LNCAP (cell line): ENCODE data around the gene CHCHD6.

Experiments
- TF ChIP-seq, protein P1 (sequence below): fragments of 450-650 bp; IDR thresholded peaks from 2 replicates; pipeline ENCODE4 v1.5.1; 2017; ENCODE audit warnings: mild to moderate bottlenecking

Gene CHCHD6

DNA sequence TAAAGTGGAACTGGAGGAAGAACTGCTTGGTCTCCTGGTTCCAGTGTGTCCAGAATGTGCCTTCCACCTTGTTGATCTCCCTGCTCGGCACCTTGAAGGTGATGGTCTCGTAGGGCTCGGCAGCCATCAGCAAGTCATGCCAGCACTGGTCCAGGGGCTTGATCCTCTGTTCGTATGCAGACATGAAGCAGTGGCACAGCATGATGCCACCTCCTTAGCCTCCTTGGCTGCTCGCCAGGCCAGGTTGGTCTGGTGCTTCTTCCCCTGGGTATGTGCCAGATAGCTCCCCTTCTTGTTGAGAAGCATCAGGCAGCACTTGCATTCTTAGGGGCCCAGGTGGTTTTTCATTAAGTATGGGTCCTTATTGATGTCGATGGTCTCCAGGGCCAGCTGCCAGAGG lies 31.3 kb upstream of the CHCHD6 start:
- TF ChIP-seq, protein P1, sequence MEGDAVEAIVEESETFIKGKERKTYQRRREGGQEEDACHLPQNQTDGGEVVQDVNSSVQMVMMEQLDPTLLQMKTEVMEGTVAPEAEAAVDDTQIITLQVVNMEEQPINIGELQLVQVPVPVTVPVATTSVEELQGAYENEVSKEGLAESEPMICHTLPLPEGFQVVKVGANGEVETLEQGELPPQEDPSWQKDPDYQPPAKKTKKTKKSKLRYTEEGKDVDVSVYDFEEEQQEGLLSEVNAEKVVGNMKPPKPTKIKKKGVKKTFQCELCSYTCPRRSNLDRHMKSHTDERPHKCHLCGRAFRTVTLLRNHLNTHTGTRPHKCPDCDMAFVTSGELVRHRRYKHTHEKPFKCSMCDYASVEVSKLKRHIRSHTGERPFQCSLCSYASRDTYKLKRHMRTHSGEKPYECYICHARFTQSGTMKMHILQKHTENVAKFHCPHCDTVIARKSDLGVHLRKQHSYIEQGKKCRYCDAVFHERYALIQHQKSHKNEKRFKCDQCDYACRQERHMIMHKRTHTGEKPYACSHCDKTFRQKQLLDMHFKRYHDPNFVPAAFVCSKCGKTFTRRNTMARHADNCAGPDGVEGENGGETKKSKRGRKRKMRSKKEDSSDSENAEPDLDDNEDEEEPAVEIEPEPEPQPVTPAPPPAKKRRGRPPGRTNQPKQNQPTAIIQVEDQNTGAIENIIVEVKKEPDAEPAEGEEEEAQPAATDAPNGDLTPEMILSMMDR, result no peak

GRCh38 chr3:126676919-126677705 lies 26.9 kb upstream of the CHCHD6 start:
- TF ChIP-seq, protein P1, result no peak

DNA sequence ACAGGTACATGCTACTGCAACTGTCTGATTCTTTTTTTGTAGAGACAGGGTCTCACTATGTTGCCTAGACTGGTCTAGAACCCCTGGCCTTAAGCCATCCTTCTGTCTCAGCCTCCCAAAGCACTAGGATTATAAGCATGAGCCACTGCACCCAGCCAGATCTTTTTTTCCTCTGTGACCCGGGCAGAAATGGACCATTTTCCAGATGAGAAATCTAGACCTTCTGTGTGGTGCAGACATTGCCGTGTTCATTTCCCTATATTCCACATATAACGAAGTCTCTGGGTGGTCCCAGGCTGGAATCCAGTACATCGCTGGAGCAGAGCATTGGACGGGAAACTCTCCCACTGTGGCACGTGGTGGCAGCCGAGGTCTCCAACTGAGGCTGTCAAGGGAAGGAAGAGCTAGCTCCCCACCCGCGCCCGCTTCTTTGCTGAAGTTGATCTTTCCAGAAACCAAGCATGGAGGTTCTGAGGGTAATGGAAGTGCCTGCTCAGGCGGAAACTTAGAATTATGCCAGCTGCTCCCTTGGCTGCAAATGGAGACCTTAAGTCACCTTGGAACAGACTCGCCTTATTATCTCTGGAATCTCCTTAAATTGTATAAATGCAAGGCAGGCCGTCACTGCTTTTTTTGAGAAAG lies 26.1 kb upstream of the CHCHD6 start:
- TF ChIP-seq, protein P1, result no peak

GRCh38 chr3:126678693-126679317 lies 25.2 kb upstream of the CHCHD6 start:
- TF ChIP-seq, protein P1, result no peak

DNA sequence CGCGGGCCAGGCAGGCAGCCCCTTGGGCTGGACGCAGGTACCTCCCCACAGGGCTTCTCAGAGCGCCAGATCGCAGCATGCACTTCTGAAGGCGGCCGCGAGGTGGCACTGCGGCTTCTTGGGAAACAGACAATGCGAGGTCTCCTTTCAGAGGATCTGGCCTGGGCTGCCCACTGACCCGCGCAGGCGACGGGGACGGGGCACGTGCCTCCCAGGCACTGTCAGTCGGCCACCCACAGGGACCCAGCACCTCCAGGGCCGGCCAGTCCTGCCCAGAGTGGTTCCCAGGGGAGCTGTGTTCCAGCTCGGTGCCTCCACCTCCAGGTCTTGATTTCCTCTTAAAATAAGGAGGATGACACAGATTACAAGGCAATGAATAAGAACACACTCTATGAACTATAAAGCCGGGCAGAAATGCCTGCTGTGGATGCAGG lies 24.7 kb upstream of the CHCHD6 start:
- TF ChIP-seq, protein P1, result peak; percentile 96

DNA sequence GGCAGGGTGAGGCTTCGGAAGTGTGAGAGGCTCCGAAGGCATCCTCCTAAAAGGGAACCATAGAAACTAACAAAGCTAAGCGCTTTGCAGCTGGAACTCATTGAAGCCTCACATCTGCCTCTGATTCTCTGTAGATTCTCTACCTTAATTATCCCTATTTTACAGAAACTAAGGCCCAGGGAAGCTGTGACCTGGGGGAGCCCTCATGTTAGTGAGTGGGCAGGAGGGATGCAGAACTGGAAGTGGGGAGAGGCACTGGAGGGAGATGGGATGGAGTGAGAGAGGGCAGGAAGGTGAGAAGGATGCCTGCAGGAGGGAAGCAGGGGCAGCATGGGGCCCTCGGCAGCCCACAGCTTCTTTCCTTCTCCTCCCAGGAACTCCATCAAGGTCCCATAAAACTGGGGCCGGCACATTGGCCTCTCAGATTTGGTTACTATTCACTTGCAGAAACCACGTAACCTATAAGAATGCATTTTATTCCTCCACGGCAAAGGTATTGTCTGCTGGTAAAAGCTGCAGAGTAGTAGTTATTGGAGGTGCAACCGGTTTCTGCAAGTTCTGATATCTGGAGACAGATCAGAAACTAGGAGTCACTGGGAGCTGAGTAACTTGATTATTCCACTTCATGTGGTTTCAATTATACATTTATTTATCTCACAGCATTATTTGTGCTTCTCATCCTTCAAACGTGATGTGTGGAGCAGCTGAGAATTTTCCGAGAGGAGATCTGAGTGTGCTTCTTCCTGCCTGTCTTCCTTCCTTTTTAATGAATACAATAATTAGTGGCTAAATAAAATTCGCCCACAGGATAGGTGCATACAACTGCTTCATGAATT lies 24.0 kb upstream of the CHCHD6 start:
- TF ChIP-seq, protein P1, result no peak

GRCh38 chr3:126680667-126681055 lies 23.4 kb upstream of the CHCHD6 start:
- TF ChIP-seq, protein P1, result no peak
